Panc1 (cell line): ENCODE measurements around the gene INPPL1. TPM values are rescaled to one million over a fixed set of nuclear protein-coding genes. Genes with fewer than 3 reads are reported as not detected.
A peak's percentile ranks its signal among the peaks of the same experiment; 100 is the strongest.

Experiments
- ATAC-seq: fragments of 200-7000 bp; cut with Tn5 transposase; 2 replicates; pipeline ENCODE4 v1.9.1; 2020; ENCODE audit warnings: mild to moderate bottlenecking, moderate library complexity
- BruUV-seq: library from RNA; stranded (reverse); fragments of 400-500 nt; replicated peaks from 2 replicates; lab custom pipeline; 2021; lab: Mats Ljungman, UMichigan
- CTCF ChIA-PET: fragments of 300-600 bp; sonication (Branson Sonifier 250); formaldehyde crosslinking; loops from one replicate; lab custom pipeline; 2022; ENCODE audit warnings: antibody characterized with exemption; lab: Charles Lee
- POLR2A ChIA-PET: fragments of 300-600 bp; sonication (Branson Sonifier 250); formaldehyde crosslinking; loops from one replicate; lab custom pipeline; 2022; ENCODE audit warnings: antibody characterized with exemption; lab: Charles Lee
- DNase-seq: peaks from one replicate; pipeline ENCODE4 v3.0.0-alpha.2; 2010; ENCODE audit warnings: low read depth, low spot score
- H3K27ac ChIP-seq: 2 replicates; pipeline ENCODE4 v1.5.1; 2011; ENCODE audit warnings: mild to moderate bottlenecking, low read length, inconsistent platforms
- H3K27me3 ChIP-seq: fragments of 200-500 bp; sonication (Bioruptor generic); 2 replicates; pipeline ENCODE4 v1.6.0; 2014; ENCODE audit warnings: low read length, inconsistent platforms; ENCODE audit not compliant: control insufficient read depth, insufficient read depth
- H3K36me3 ChIP-seq: fragments of 200-500 bp; sonication (Bioruptor generic); 2 replicates; pipeline ENCODE4 v1.5.1; 2014; ENCODE audit warnings: inconsistent platforms, mild to moderate bottlenecking, low read length, moderate library complexity; ENCODE audit not compliant: control insufficient read depth, insufficient read depth
- H3K4me1 ChIP-seq: 2 replicates; pipeline ENCODE4 v1.5.1; 2011; ENCODE audit warnings: inconsistent platforms, mild to moderate bottlenecking, low read length, moderate library complexity; ENCODE audit not compliant: control insufficient read depth, insufficient read depth
- H3K4me3 ChIP-seq, 2 experiments: 2 replicates each; pipeline ENCODE4 v1.5.1; 2011 to 2012; ENCODE audit warnings: low read depth in 2 of 2, low read length in 2 of 2, mild to moderate bottlenecking in 2 of 2, inconsistent platforms in 1 of 2, moderate library complexity in 1 of 2
- H3K9me3 ChIP-seq: fragments of 200-500 bp; sonication (Bioruptor generic); 2 replicates; pipeline ENCODE4 v1.5.1; 2014; ENCODE audit warnings: low read depth, mild to moderate bottlenecking, inconsistent platforms, low read length, moderate library complexity; ENCODE audit not compliant: control insufficient read depth, insufficient read depth
- CTCF ChIP-seq: fragments of 450-650 bp; IDR thresholded peaks from 2 replicates; pipeline ENCODE4 v1.5.1; 2017; ENCODE audit warnings: mild to moderate bottlenecking
- POLR2AphosphoS5 ChIP-seq: IDR thresholded peaks from 2 replicates; pipeline ENCODE4 v1.6.1; 2012; ENCODE audit warnings: mild to moderate bottlenecking, low read depth, low read length, moderate library complexity
- REST ChIP-seq, 2 experiments: IDR thresholded peaks; 2 replicates each; pipeline ENCODE4 v1.6.1; 2011 to 2012; ENCODE audit warnings: low read depth in 2 of 2, control low read depth in 1 of 2, low read length in 1 of 2, mild to moderate bottlenecking in 1 of 2, moderate library complexity in 1 of 2; ENCODE audit not compliant: insufficient read depth in 1 of 2
- SIN3A ChIP-seq: IDR thresholded peaks from 2 replicates; pipeline ENCODE4 v1.6.1; 2012; ENCODE audit warnings: low read depth, mild to moderate bottlenecking, low read length, moderate library complexity, borderline replicate concordance; ENCODE audit not compliant: insufficient read depth
- TCF7L2 ChIP-seq: IDR thresholded peaks from 2 replicates; pipeline ENCODE4 v1.6.1; 2011; ENCODE audit warnings: mild to moderate bottlenecking, low read depth, low read length, inconsistent platforms
- in situ Hi-C: cut with HindIII; loops from 2 replicates; pipeline ENCODE4 v1.10.0; 2016; ENCODE audit warnings: low sequenced_read_pairs, low pct_unique_long_range_greater_than_20kb
- intact Hi-C: fragments of 100-400 bp; cut with micrococcal nuclease; formaldehyde crosslinking; loops from one replicate; pipeline ENCODE4 v1.10.0; 2022; ENCODE audit not compliant: unreplicated experiment
- total RNA-seq: library from RNA; stranded (reverse); gene quantifications from one replicate; pipeline ENCODE4 v1.2.1, GENCODE V29; 2021; ENCODE audit not compliant: unreplicated experiment

Gene INPPL1
- total RNA-seq, 1 experiment from 2014 or later, result 298 TPM

GRCh38 chr11:72232260-72233055 is 7.9 kb downstream of the INPPL1 start:
- in situ Hi-C loops (no loop called here), intact Hi-C loops (no loop called here)
- DNase-seq (no peak), ATAC-seq (no peak)
- no peak for TF ChIP-seq REST (IDR thresholded peaks at IDR 0.05; ENCODE audit: insufficient read depth in 1 of 2, low read depth in 2 of 2, low read length in 1 of 2)
- no peak for TF ChIP-seq TCF7L2
- TF ChIP-seq SIN3A, result no peak
- no peak for TF ChIP-seq POLR2AphosphoS5
- no peak for TF ChIP-seq CTCF
- Histone ChIP-seq H3K27me3 (no peaks in the 10 kb centered on the region), H3K9me3 (no peaks in the 10 kb centered on the region), H3K4me3 (no peak overlapping the region), H3K36me3 (peaks cover 17% of the 10 kb centered on the region), H3K27ac (no peak overlapping the region), H3K4me1 (peaks cover 3% of the 10 kb centered on the region)
- ChIA-PET CTCF (no interaction called here), POLR2A (no interaction called here)
- BruUV-seq, result no TSS peak

- Histone ChIP-seq H3K4me3 (no peak overlapping the region), H3K9me3 (no peaks in the 10 kb centered on the region), H3K36me3 (peaks cover 17% of the 10 kb centered on the region), H3K27ac (no peak overlapping the region), H3K4me1 (peaks cover 2% of the 10 kb centered on the region; the same call in 1 of the 2 replicates), H3K27me3 (no peaks in the 10 kb centered on the region)
- ChIA-PET POLR2A (no interaction called here), CTCF (no interaction called here)
- in situ Hi-C loops (no loop called here), intact Hi-C loops (no loop called here)
- ATAC-seq (no peak), DNase-seq (no peak)
- no peak for TF ChIP-seq SIN3A
- no peak for TF ChIP-seq REST (IDR thresholded peaks at IDR 0.05; ENCODE audit: insufficient read depth in 1 of 2, low read depth in 2 of 2, low read length in 1 of 2)
- no peak for TF ChIP-seq CTCF
- no peak for TF ChIP-seq POLR2AphosphoS5
- TF ChIP-seq TCF7L2, result no peak
- BruUV-seq, result TSS peak; percentile 28
Observed at GRCh38 chr11:72233056-72233772, 8.6 kb downstream of the INPPL1 start.
